K562 (cell line): ENCODE data around the gene KLHL41. TPM values are rescaled to one million over a fixed set of nuclear protein-coding genes. Genes with fewer than 3 reads are reported as not detected.
"Not testable (repeated sequence)": the region's sequence is repeated elsewhere in the genome, so short reads cannot be mapped to it uniquely, and the experiment has no call there.

Experiments
- ATAC-seq: fragments of 200-7000 bp; cut with Tn5 transposase; 3 replicates; pipeline ENCODE4 v1.9.1; 2020; ENCODE audit warnings: moderate library complexity
- BruUV-seq: library from RNA; stranded (reverse); fragments of 400-500 nt; replicated peaks from 2 replicates; lab custom pipeline; 2021; lab: Mats Ljungman, UMichigan
- CTCF ChIA-PET: fragments of 300-600 bp; formaldehyde crosslinking; extraction: SDS; loops from one replicate; lab custom pipeline; 2021; ENCODE audit warnings: low intra/inter-chr PET ratio; lab: Yijun Ruan, JAX
- POLR2A ChIA-PET: fragments of 300-600, 350-650 bp; sonication (Branson Sonifier 250); formaldehyde crosslinking; extraction: SDS; loops from one replicate; lab custom pipeline; 2021; ENCODE audit warnings: antibody characterized with exemption, inconsistent platforms; lab: Yijun Ruan, JAX
- DNase-seq, 4 experiments: peaks; one replicate each; pipeline versions ENCODE4 v3.0.0 to v3.0.0-alpha.2; 2011 to 2018; ENCODE audit warnings: low spot score in 3 of 4, mixed read lengths in 3 of 4; ENCODE audit errors: extremely low read depth in 1 of 4
- FAIRE-seq: peaks from 2 replicates; lab custom pipeline; 2011; peaks lifted over from hg19 to GRCh38; lab: Jason Lieb, UNC
- H2AFZ ChIP-seq: 2 replicates; pipeline ENCODE4 v1.6.0; 2011; ENCODE audit warnings: low read depth, low read length, control low read depth, inconsistent platforms
- H3K27ac ChIP-seq: fragments of 200-600 bp; 3 replicates; pipeline ENCODE4 v1.8.0; 2011; ENCODE audit warnings: low read depth, mild to moderate bottlenecking, control low read depth, inconsistent platforms, low read length, moderate library complexity, mixed read lengths; ENCODE audit errors: extremely low read depth
- H3K27me3 ChIP-seq, 2 experiments: fragments of 300-600 bp in 1 of 2; 2 replicates in 1 of 2; 3 replicates in 1 of 2; pipeline versions ENCODE4 v1.6.0 to v1.8.0; 2011; ENCODE audit warnings: inconsistent platforms in 2 of 2, low read length in 2 of 2, mild to moderate bottlenecking in 1 of 2, mixed read lengths in 1 of 2, moderate library complexity in 1 of 2; ENCODE audit not compliant: control insufficient read depth in 2 of 2, insufficient read depth in 2 of 2
- H3K36me3 ChIP-seq: fragments of 300-600 bp; 3 replicates; pipeline ENCODE4 v1.8.0; 2011; ENCODE audit warnings: mild to moderate bottlenecking, low read length, inconsistent platforms; ENCODE audit not compliant: control insufficient read depth, insufficient read depth
- H3K4me1 ChIP-seq, 2 experiments: fragments of 200-600 bp in 1 of 2; replicated peaks in 1 of 2; 2 replicates in 1 of 2; 3 replicates in 1 of 2; pipeline versions ENCODE4 v1.5.1 to v1.8.0; 2011; ENCODE audit warnings: inconsistent platforms in 2 of 2, low read length in 2 of 2, mild to moderate bottlenecking in 1 of 2, mixed read lengths in 1 of 2, moderate library complexity in 1 of 2; ENCODE audit not compliant: control insufficient read depth in 2 of 2, insufficient read depth in 2 of 2
- H3K4me2 ChIP-seq: 2 replicates; pipeline ENCODE4 v1.6.1; 2011; ENCODE audit warnings: low read length, control low read depth, inconsistent platforms, mixed read lengths; ENCODE audit not compliant: insufficient read depth
- H3K4me3 ChIP-seq: fragments of 200-600 bp; sonication (generic), shearing (Covaris generic); 2 replicates; pipeline ENCODE4 v1.5.1; 2016; ENCODE audit warnings: control low read depth, inconsistent platforms
- H3K79me2 ChIP-seq: fragments of 200-600 bp; 3 replicates; pipeline ENCODE4 v1.8.0; 2011; ENCODE audit warnings: low read length, inconsistent platforms; ENCODE audit not compliant: control insufficient read depth, insufficient read depth
- H3K9ac ChIP-seq, 2 experiments: 2 replicates each; pipeline versions ENCODE4 v1.6.0 to v1.6.1; 2011; ENCODE audit warnings: low read depth in 2 of 2, low read length in 2 of 2, control low read depth in 1 of 2, inconsistent platforms in 1 of 2, mild to moderate bottlenecking in 1 of 2, mixed read lengths in 1 of 2; ENCODE audit not compliant: insufficient read depth in 1 of 2
- H3K9me1 ChIP-seq: one replicate; pipeline ENCODE4 v1.6.0; 2011; ENCODE audit warnings: inconsistent platforms, mild to moderate bottlenecking, low read length, moderate library complexity; ENCODE audit not compliant: control insufficient read depth, insufficient read depth
- H3K9me3 ChIP-seq: replicated peaks from 2 replicates; pipeline ENCODE4 v1.5.1; 2011; ENCODE audit warnings: low read depth, low read length, inconsistent platforms; ENCODE audit not compliant: control insufficient read depth, insufficient read depth
- H4K20me1 ChIP-seq: replicated peaks from 2 replicates; pipeline ENCODE4 v1.6.1; 2011; ENCODE audit warnings: low read length, inconsistent platforms, mixed read lengths; ENCODE audit not compliant: control insufficient read depth, insufficient read depth
- MEF2D ChIP-seq: conservative IDR thresholded peaks from 2 replicates; pipeline ENCODE4 v1.6.1; 2016; ENCODE audit warnings: low read depth, missing genetic modification characterization, missing compliant biosample characterization
- MEIS2 ChIP-seq: fragments of 450-650 bp; IDR thresholded peaks from 2 replicates; pipeline ENCODE4 v1.6.1; 2014; ENCODE audit warnings: mild to moderate bottlenecking; ENCODE audit not compliant: partially characterized antibody
- ZBTB11 ChIP-seq, 3 experiments: fragments of 200-800 bp in 1 of 3; fragments of 250-450 bp in 1 of 3; fragments of 450-650 bp in 1 of 3; sonication (Bioruptor Pico) in 1 of 3; sonication (Bioruptor generic) in 1 of 3; formaldehyde crosslinking in 1 of 3; IDR thresholded peaks; 2 replicates each; pipeline versions ENCODE4 v1.6.1 to v1.8.0; 2016 to 2022; ENCODE audit warnings: mild to moderate bottlenecking in 2 of 3, missing genetic modification characterization in 2 of 3, missing compliant biosample characterization in 1 of 3, moderate library complexity in 1 of 3
- ZBTB26 ChIP-seq: fragments of 450-650 bp; formaldehyde crosslinking; IDR thresholded peaks from 2 replicates; pipeline ENCODE4 v1.4.0; 2022; ENCODE audit warnings: missing genetic modification characterization
- WGBS: fragments of 100-300 bp; shearing (Covaris generic); methylation state at CpG from one replicate; pipeline ENCODE4 v1.1.6; 2016; ENCODE audit warnings: low coverage, mixed read lengths; ENCODE audit not compliant: insufficient coverage; ENCODE audit errors: missing lambda C conversion rate; 5-methylcytosine and 5-hydroxymethylcytosine counted together
- in situ Hi-C: fragments of 300-500 bp; cut with MboI; formaldehyde crosslinking; loops from 4 replicates; pipeline ENCODE4 v1.15.0; 2018; ENCODE audit warnings: inconsistent platforms, mixed read lengths
- intact Hi-C: fragments of 100-400 bp; cut with micrococcal nuclease; formaldehyde crosslinking; loops from 2 replicates; pipeline ENCODE4 v1.14.2; 2022
- polyA plus RNA-seq, 8 experiments: library from polyadenylated mRNA; depleted of rRNA in 4 of 8; stranded (reverse) in 5 of 8; unstranded in 3 of 8; fragments of >200 nt; fragmentation: Nextera tagmentation in 2 of 8; fragmentation: Illumina TruSeq in 1 of 8; extraction: Ambion mirVana in 2 of 8; extraction: Trizol in 1 of 8; gene quantifications; 2 replicates each; pipeline versions ENCODE4 v1.2.1 to v1.2.3, GENCODE V29; 2011 to 2014; ENCODE audit warnings: inconsistent platforms in 1 of 8, missing spikeins in 1 of 8
- total RNA-seq, 7 experiments: library from RNA; depleted of rRNA in 6 of 7; stranded (reverse); fragments of >200 nt in 6 of 7; fragmentation: Illumina TruSeq in 2 of 7; extraction: Trizol in 2 of 7; gene quantifications; 2 replicates each; pipeline versions ENCODE4 v1.2.1 to v1.2.3, GENCODE V29; 2011 to 2021; ENCODE audit warnings: low replicate concordance in 1 of 7

KLHL41 gene
- total and polyA plus RNA-seq, 9 of the 15 experiments (the other 6 are each of a cell fraction or from before 2014, with no cell fraction given): 0.05 to 1.5 (median 0.09) TPM

- H3K27ac ChIP-seq, H3K9ac ChIP-seq, H3K79me2 ChIP-seq, FAIRE-seq, CTCF ChIA-PET, H3K9me1 ChIP-seq, H3K27me3 ChIP-seq, POLR2A ChIA-PET: not testable (repeated sequence)
- peak; percentile 11 for TF ChIP-seq MEIS2
- TF ChIP-seq, all 486 proteins: peak for 1; not testable (repeated sequence) for 485
- H3K4me2 ChIP-seq, H3K9me3 ChIP-seq, ATAC-seq, H3K4me1 ChIP-seq, intact Hi-C loops, H3K36me3 ChIP-seq, H4K20me1 ChIP-seq, H2AFZ ChIP-seq, DNase-seq, in situ Hi-C loops, BruUV-seq, H3K4me3 ChIP-seq: not testable (repeated sequence)
- 53% methylated on average over 10 of the region's 10 CpGs for whole genome bisulfite sequencing
Measured at GRCh38 chr2:169516488-169516995, 7.0 kb downstream of the KLHL41 start.

GRCh38 chr2:169520896-169521295 is 11.4 kb downstream of the KLHL41 start:
- H3K79me2 ChIP-seq: no peaks in the 10 kb centered on the region
- ATAC-seq (no peak), FAIRE-seq (no peak), DNase-seq (no peak)
- H2AFZ ChIP-seq: no peak overlapping the region
- H4K20me1 ChIP-seq: no peaks in the 10 kb centered on the region
- no peak overlapping the region for H3K27ac ChIP-seq
- H3K4me2 ChIP-seq: no peak overlapping the region
- intact Hi-C loops: loop anchor here (2.0 to 10.0 kb wide), 2 partner anchors 70 to 406 kb away; no protein-coding TSS in a partner anchor
- POLR2A ChIA-PET: interaction anchor here (1.6 kb wide), 1 partner anchor 14 kb away, joined by 4 read pairs; no protein-coding TSS in a partner anchor
- BruUV-seq: no TSS peak
- H3K9me3 ChIP-seq: no peaks in the 10 kb centered on the region
- H3K9me1 ChIP-seq: no peaks in the 10 kb centered on the region
- CTCF ChIA-PET: no interaction called here
- peaks cover 0 to 4% of the 10 kb centered on the region in 2 experiments; a peak in 1 of 5 replicates for H3K4me1 ChIP-seq
- no peak overlapping the region for H3K4me3 ChIP-seq
- H3K9ac ChIP-seq: no peak overlapping the region
- H3K27me3 ChIP-seq: no peaks in the 10 kb centered on the region
- no peaks in the 10 kb centered on the region for H3K36me3 ChIP-seq
- in situ Hi-C loops: no loop called here
- no peak for TF ChIP-seq ZBTB26
- TF ChIP-seq MEF2D: no peak
- no peak for TF ChIP-seq ZBTB11 (CRISPR knock-in tag; IDR thresholded peaks at IDR 0.05)
